ENCODE data around the gene TM9SF4.

TM9SF4 gene

DNA sequence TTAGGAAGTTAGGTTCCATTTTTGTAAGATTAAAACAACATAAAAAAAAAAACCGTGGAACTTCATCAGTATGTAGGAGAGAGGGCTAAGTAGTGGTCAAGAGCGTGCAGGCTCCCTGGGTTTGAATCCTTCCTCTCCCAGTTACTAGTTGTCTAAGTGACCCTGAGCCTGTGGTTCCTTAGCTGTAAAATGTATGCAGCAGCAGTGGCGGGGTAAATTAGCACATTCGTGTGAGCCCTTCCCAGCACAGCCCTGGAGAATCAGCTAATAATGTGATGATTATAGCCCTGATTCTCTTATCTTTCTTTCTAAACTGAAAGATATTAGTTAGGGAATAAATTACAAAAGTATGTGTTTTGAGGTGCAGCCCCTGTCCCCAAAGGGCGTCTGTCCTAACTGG is 32.6 kb downstream of the TM9SF4 start:
- Histone ChIP-seq H3K36me3 (ENCODE audit: control insufficient read depth in 2 of 2, insufficient read depth in 2 of 2, low read length in 2 of 2) (peaks cover 76 to 81% of the 10 kb centered on the region in 2 donors), H3K27ac (ENCODE audit: low read length) (no peak overlapping the region)

GRCh38 chr20:32142991-32143390 is 33.5 kb downstream of the TM9SF4 start:
- H3K9ac ChIP-seq (ENCODE audit: low read length in 2 of 2): no peak overlapping the region
- no peaks in the 10 kb centered on the region for H3K9me3 ChIP-seq (ENCODE audit: control insufficient read depth in 2 of 2, low read length in 2 of 2)
- H3K4me1 ChIP-seq (ENCODE audit: control insufficient read depth, insufficient read depth, low read length): no peaks in the 10 kb centered on the region
- H3K27ac ChIP-seq (ENCODE audit: low read length): no peak overlapping the region
- peaks cover 71 to 72% of the 10 kb centered on the region in 2 donors for H3K36me3 ChIP-seq (ENCODE audit: control insufficient read depth in 2 of 2, insufficient read depth in 2 of 2, low read length in 2 of 2)
- no peak overlapping the region for H3K4me3 ChIP-seq (ENCODE audit: low read length in 2 of 2)
- no peaks in the 10 kb centered on the region for H3K27me3 ChIP-seq (ENCODE audit: control insufficient read depth in 1 of 2, insufficient read depth in 2 of 2, low read length in 2 of 2)

More for the DNA sequence above, 32.6 kb downstream of the TM9SF4 start:
- H3K9ac ChIP-seq (ENCODE audit: low read length in 2 of 2): no peak overlapping the region
- no peak overlapping the region for H3K4me3 ChIP-seq (ENCODE audit: low read length in 2 of 2)
- H3K4me1 ChIP-seq (ENCODE audit: control insufficient read depth, insufficient read depth, low read length): no peaks in the 10 kb centered on the region
- no peaks in the 10 kb centered on the region for H3K9me3 ChIP-seq (ENCODE audit: control insufficient read depth in 2 of 2, low read length in 2 of 2)
- no peaks in the 10 kb centered on the region for H3K27me3 ChIP-seq (ENCODE audit: control insufficient read depth in 1 of 2, insufficient read depth in 2 of 2, low read length in 2 of 2)

- no peaks in the 10 kb centered on the region for H3K9me3 ChIP-seq (ENCODE audit: control insufficient read depth in 2 of 2, low read length in 2 of 2)
- no peak overlapping the region for H3K4me3 ChIP-seq (ENCODE audit: low read length in 2 of 2)
- no peak overlapping the region for H3K27ac ChIP-seq (ENCODE audit: low read length)
- no peaks in the 10 kb centered on the region for H3K27me3 ChIP-seq (ENCODE audit: control insufficient read depth in 1 of 2, insufficient read depth in 2 of 2, low read length in 2 of 2)
- H3K36me3 ChIP-seq (ENCODE audit: control insufficient read depth in 2 of 2, insufficient read depth in 2 of 2, low read length in 2 of 2): peaks cover 64 to 71% of the 10 kb centered on the region in 2 donors
- H3K9ac ChIP-seq (ENCODE audit: low read length in 2 of 2): no peak overlapping the region
- H3K4me1 ChIP-seq (ENCODE audit: control insufficient read depth, insufficient read depth, low read length): no peaks in the 10 kb centered on the region
Measured at GRCh38 chr20:32144898-32145662, 35.6 kb downstream of the TM9SF4 start.

DNA sequence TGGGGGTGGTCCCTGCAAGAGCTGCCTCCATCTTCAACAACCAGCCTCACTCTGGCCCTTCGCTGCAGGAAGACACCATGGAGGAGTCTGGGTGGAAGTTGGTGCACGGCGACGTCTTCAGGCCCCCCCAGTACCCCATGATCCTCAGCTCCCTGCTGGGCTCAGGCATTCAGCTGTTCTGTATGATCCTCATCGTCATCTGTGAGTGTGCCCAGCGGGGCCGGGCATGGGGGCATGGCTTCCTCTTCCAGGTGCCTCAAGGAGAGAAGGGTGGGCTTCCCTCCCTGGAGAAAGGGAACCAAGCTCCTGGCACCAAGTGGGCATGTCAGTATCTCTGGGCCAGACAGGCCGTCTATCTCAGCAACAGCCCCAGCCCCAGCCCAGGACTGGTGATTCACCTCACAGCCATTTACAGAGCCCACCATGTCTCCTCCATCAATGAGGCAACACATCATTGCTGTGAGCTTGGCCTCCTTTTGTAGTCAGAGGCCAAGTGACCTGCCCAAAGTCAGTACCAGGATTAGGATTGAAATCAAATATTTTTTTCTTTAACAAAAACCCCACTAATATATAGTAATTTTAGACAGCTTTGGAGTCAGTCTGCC is 40.2 kb downstream of the TM9SF4 start:
- Histone ChIP-seq H3K9ac (ENCODE audit: low read length in 2 of 2) (no peak overlapping the region), H3K4me3 (ENCODE audit: low read length in 2 of 2) (no peak overlapping the region), H3K27ac (ENCODE audit: low read length) (no peak overlapping the region), H3K4me1 (ENCODE audit: control insufficient read depth, insufficient read depth, low read length) (no peaks in the 10 kb centered on the region), H3K36me3 (ENCODE audit: control insufficient read depth in 2 of 2, insufficient read depth in 2 of 2, low read length in 2 of 2) (peaks cover 51 to 58% of the 10 kb centered on the region in 2 donors), H3K27me3 (ENCODE audit: control insufficient read depth in 1 of 2, insufficient read depth in 2 of 2, low read length in 2 of 2) (no peaks in the 10 kb centered on the region), H3K9me3 (ENCODE audit: control insufficient read depth in 2 of 2, low read length in 2 of 2) (no peaks in the 10 kb centered on the region)

- peaks cover 47 to 58% of the 10 kb centered on the region in 2 donors for H3K36me3 ChIP-seq (ENCODE audit: control insufficient read depth in 2 of 2, insufficient read depth in 2 of 2, low read length in 2 of 2)
- H3K4me3 ChIP-seq (ENCODE audit: low read length in 2 of 2): no peak overlapping the region
- H3K4me1 ChIP-seq (ENCODE audit: control insufficient read depth, insufficient read depth, low read length): peaks cover under 1% of the 10 kb centered on the region
- no peaks in the 10 kb centered on the region for H3K9me3 ChIP-seq (ENCODE audit: control insufficient read depth in 2 of 2, low read length in 2 of 2)
- no peak overlapping the region for H3K9ac ChIP-seq (ENCODE audit: low read length in 2 of 2)
- H3K27ac ChIP-seq (ENCODE audit: low read length): no peak overlapping the region
- no peaks in the 10 kb centered on the region for H3K27me3 ChIP-seq (ENCODE audit: control insufficient read depth in 1 of 2, insufficient read depth in 2 of 2, low read length in 2 of 2)
Measured at GRCh38 chr20:32150291-32150848, 40.9 kb downstream of the TM9SF4 start.

- peaks cover 37 to 49% of the 10 kb centered on the region in 2 donors for H3K36me3 ChIP-seq (ENCODE audit: control insufficient read depth in 2 of 2, insufficient read depth in 2 of 2, low read length in 2 of 2)
- no peak overlapping the region for H3K9ac ChIP-seq (ENCODE audit: low read length in 2 of 2)
- no peak overlapping the region for H3K4me3 ChIP-seq (ENCODE audit: low read length in 2 of 2)
- H3K27me3 ChIP-seq (ENCODE audit: control insufficient read depth in 1 of 2, insufficient read depth in 2 of 2, low read length in 2 of 2): no peaks in the 10 kb centered on the region
- H3K4me1 ChIP-seq (ENCODE audit: control insufficient read depth, insufficient read depth, low read length): peaks cover 3% of the 10 kb centered on the region
- H3K27ac ChIP-seq (ENCODE audit: low read length): no peak overlapping the region
- H3K9me3 ChIP-seq (ENCODE audit: control insufficient read depth in 2 of 2, low read length in 2 of 2): no peaks in the 10 kb centered on the region
Measured at GRCh38 chr20:32152421-32153155, 43.1 kb downstream of the TM9SF4 start.

GRCh38 chr20:32153156-32153665 is 43.7 kb downstream of the TM9SF4 start:
- no peaks in the 10 kb centered on the region for H3K9me3 ChIP-seq (ENCODE audit: control insufficient read depth in 2 of 2, low read length in 2 of 2)
- H3K9ac ChIP-seq (ENCODE audit: low read length in 2 of 2): no peak overlapping the region
- H3K4me1 ChIP-seq (ENCODE audit: control insufficient read depth, insufficient read depth, low read length): peaks cover 3% of the 10 kb centered on the region
- H3K36me3 ChIP-seq (ENCODE audit: control insufficient read depth in 2 of 2, insufficient read depth in 2 of 2, low read length in 2 of 2): peaks cover 43 to 52% of the 10 kb centered on the region in 2 donors
- no peak overlapping the region for H3K27ac ChIP-seq (ENCODE audit: low read length)
- H3K27me3 ChIP-seq (ENCODE audit: control insufficient read depth in 1 of 2, insufficient read depth in 2 of 2, low read length in 2 of 2): no peaks in the 10 kb centered on the region
- H3K4me3 ChIP-seq (ENCODE audit: low read length in 2 of 2): no peak overlapping the region

- Histone ChIP-seq H3K27ac (ENCODE audit: low read length) (no peak overlapping the region), H3K27me3 (ENCODE audit: control insufficient read depth in 1 of 2, insufficient read depth in 2 of 2, low read length in 2 of 2) (no peaks in the 10 kb centered on the region), H3K4me1 (ENCODE audit: control insufficient read depth, insufficient read depth, low read length) (peaks cover 3% of the 10 kb centered on the region), H3K9ac (ENCODE audit: low read length in 2 of 2) (no peak overlapping the region), H3K4me3 (ENCODE audit: low read length in 2 of 2) (no peak overlapping the region), H3K9me3 (ENCODE audit: control insufficient read depth in 2 of 2, low read length in 2 of 2) (no peaks in the 10 kb centered on the region), H3K36me3 (ENCODE audit: control insufficient read depth in 2 of 2, insufficient read depth in 2 of 2, low read length in 2 of 2) (peaks cover 44 to 54% of the 10 kb centered on the region in 2 donors)
Measured at GRCh38 chr20:32153771-32154170, 44.3 kb downstream of the TM9SF4 start.

DNA sequence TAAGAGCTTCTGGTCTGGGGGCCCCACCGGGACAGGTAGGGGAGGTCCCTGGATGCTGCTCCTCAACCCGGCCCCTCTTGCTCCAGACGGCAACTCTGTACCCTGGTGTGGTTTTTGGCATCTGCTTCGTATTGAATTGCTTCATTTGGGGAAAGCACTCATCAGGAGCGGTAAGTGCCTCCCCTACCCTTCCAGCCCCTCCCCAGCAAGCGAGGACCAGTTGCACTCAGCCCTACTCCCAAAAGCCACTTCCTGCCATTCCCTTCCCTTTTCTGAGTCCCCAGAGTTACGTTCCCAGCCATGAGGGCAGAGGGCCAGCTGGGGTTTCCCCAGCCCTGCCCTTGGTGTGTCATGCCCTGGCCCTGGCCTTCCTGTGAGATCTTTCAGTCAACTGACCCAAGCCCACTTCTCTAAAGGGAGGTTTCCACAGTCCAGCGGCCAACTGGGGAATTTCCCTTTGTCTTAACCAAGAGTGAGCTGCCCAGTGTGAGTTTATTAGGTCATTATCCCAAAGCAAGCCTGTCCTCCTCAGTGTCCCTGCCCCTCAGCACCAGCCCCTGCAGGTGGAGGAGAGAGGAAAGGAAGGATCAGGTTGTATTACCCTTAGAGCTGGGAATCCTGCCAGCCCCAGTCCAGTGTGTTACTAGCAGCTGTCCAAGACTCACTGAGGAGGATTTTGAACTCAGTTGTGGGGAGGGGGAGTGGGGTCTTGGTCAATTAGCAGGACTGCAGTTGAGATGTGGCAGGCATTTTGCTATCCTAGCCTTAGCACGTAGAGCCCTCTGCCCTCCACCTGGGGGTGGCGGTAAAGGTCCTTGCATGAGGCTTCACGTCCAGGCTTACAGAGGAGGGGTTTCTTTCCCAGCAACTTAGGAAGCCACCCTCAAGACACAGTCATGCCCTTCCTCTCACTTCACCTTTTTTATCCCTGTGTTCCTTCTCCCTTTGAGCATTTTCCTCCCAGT is 45.8 kb downstream of the TM9SF4 start:
- Histone ChIP-seq H3K27me3 (ENCODE audit: control insufficient read depth in 1 of 2, insufficient read depth in 2 of 2, low read length in 2 of 2) (no peaks in the 10 kb centered on the region), H3K36me3 (ENCODE audit: control insufficient read depth in 2 of 2, insufficient read depth in 2 of 2, low read length in 2 of 2) (peaks cover 46 to 58% of the 10 kb centered on the region in 2 donors), H3K9me3 (ENCODE audit: control insufficient read depth in 2 of 2, low read length in 2 of 2) (no peaks in the 10 kb centered on the region), H3K9ac (ENCODE audit: low read length in 2 of 2) (no peak overlapping the region), H3K4me1 (ENCODE audit: control insufficient read depth, insufficient read depth, low read length) (peaks cover 3% of the 10 kb centered on the region), H3K27ac (ENCODE audit: low read length) (no peak overlapping the region), H3K4me3 (ENCODE audit: low read length in 2 of 2) (no peak overlapping the region)

All from stomach smooth muscle (tissue), 2 donors.